Myocyte (in vitro differentiated cells): ENCODE results near the gene SCP2D1. TPM values are rescaled to one million over a fixed set of nuclear protein-coding genes. Genes with fewer than 3 reads are reported as not detected.

Source experiments
- total RNA-seq: library from RNA; depleted of rRNA; stranded (reverse); fragments of >200 nt; gene quantifications from 2 replicates; pipeline ENCODE4 v1.2.3, GENCODE V29; 2014

SCP2D1 gene
- total RNA-seq, 1 donor from 2014 or later: not detected

Other genes starting within 250 kb of the SCP2D1 start
- 93.0 and 130 TPM in 2 replicates for gene SMIM26, start 246.4 kb upstream of the SCP2D1 start, total RNA-seq
- gene DTD1, start 225.7 kb upstream of the SCP2D1 start, total RNA-seq: 25.1 and 25.6 TPM in 2 replicates